Kidney capillary endothelial cell (primary cell): ENCODE results near the gene CPZ.
"Not testable (repeated sequence)": the region's sequence is repeated elsewhere in the genome, so short reads cannot be mapped to it uniquely, and the experiment has no call there.

Source experiments
- DNase-seq: peaks from one replicate; pipeline ENCODE4 v3.0.0-alpha.2; 2018; ENCODE audit warnings: low spot score

Gene CPZ

GRCh38 chr4:8610858-8611616 is 18.5 kb downstream of the CPZ start:
- no peak for DNase-seq

GRCh38 chr4:8612646-8613045 is 20.1 kb downstream of the CPZ start:
- DNase-seq: no peak

GRCh38 chr4:8613421-8614364 is 21.1 kb downstream of the CPZ start:
- no peak for DNase-seq

GRCh38 chr4:8614365-8615193 is 22.0 kb downstream of the CPZ start:
- no peak for DNase-seq

GRCh38 chr4:8615366-8615765 is 22.8 kb downstream of the CPZ start:
- DNase-seq: no peak

GRCh38 chr4:8615921-8616787 is 23.6 kb downstream of the CPZ start:
- no peak for DNase-seq

- DNase-seq: no peak
Measured at GRCh38 chr4:8616831-8617230, 24.3 kb downstream of the CPZ start.

- no peak for DNase-seq
Measured at GRCh38 chr4:8617486-8618040, 25.0 kb downstream of the CPZ start.

GRCh38 chr4:8618421-8618820 is 25.9 kb downstream of the CPZ start:
- DNase-seq: no peak

- DNase-seq: no peak
Measured at GRCh38 chr4:8618961-8619720, 26.6 kb downstream of the CPZ start.

GRCh38 chr4:8621135-8621534 is 28.6 kb downstream of the CPZ start:
- DNase-seq: not testable (repeated sequence)

- DNase-seq: not testable (repeated sequence)
Measured at GRCh38 chr4:8624601-8625272, 32.2 kb downstream of the CPZ start.

GRCh38 chr4:8630240-8630905 is 37.8 kb downstream of the CPZ start:
- DNase-seq: not testable (repeated sequence)

- not testable (repeated sequence) for DNase-seq
Measured at GRCh38 chr4:8631896-8632295, 39.3 kb downstream of the CPZ start.

- DNase-seq: not testable (repeated sequence)
Measured at GRCh38 chr4:8634773-8635172, 42.2 kb downstream of the CPZ start.

- not testable (repeated sequence) for DNase-seq
Measured at GRCh38 chr4:8635897-8636554, 43.5 kb downstream of the CPZ start.

- DNase-seq: no peak
Measured at GRCh38 chr4:8637456-8637984, 45.0 kb downstream of the CPZ start.

- no peak for DNase-seq
Measured at GRCh38 chr4:8639021-8639420, 46.5 kb downstream of the CPZ start.
